NCI-H2107 (cell line): Measurements from ENCODE around the gene CHRDL1.
"Not testable (repeated sequence)": the region's sequence is repeated elsewhere in the genome, so short reads cannot be mapped to it uniquely, and the experiment has no call there.

ENCODE experiments used
- DNase-seq: peaks from one replicate; lab custom pipeline; 2025; lab: John Stamatoyannopoulos, UW

CHRDL1 gene

GRCh38 chrX:110665223-110666002 is 130.2 kb downstream of the CHRDL1 start:
- no peak for DNase-seq

GRCh38 chrX:110657073-110657472 is 138.5 kb downstream of the CHRDL1 start:
- DNase-seq = no peak

- not testable (repeated sequence) for DNase-seq
These were observed 141.3 kb downstream of the CHRDL1 start for GRCh38 chrX:110654280-110654679.

GRCh38 chrX:110646386-110646785 is 149.2 kb downstream of the CHRDL1 start:
- no peak for DNase-seq
